Measurements from ENCODE around the gene CHDH.

- TF ChIP-seq CTCF (IDR thresholded peaks at IDR 0.05) (no peak), POLR2A (IDR thresholded peaks at IDR 0.05) (no peak)
Measured at GRCh38 chr3:53817809-53818208, 28.4 kb downstream of the CHDH start.

Measured in uterus (tissue), 2 donors.